Bronchial epithelial cell (primary cell): Measurements from ENCODE around the gene SPINT2. TPM values are rescaled to one million over a fixed set of nuclear protein-coding genes. Genes with fewer than 3 reads are reported as not detected.

Source experiments
- DNase-seq: peaks from one replicate; pipeline ENCODE4 v3.0.0-alpha.2; 2010; ENCODE audit warnings: low read depth
- FAIRE-seq: peaks from 2 replicates; lab custom pipeline; 2011; peaks lifted over from hg19 to GRCh38; lab: Jason Lieb, UNC
- H3K27me3 ChIP-seq: 2 replicates; pipeline ENCODE4 v1.5.1; 2011; ENCODE audit warnings: low read length; ENCODE audit not compliant: control insufficient read depth, insufficient read depth
- H3K36me3 ChIP-seq: 2 replicates; pipeline ENCODE4 v1.5.1; 2011; ENCODE audit warnings: low read length; ENCODE audit not compliant: control insufficient read depth, insufficient read depth
- H3K4me3 ChIP-seq: 2 replicates; pipeline ENCODE4 v1.5.1; 2011; ENCODE audit warnings: mild to moderate bottlenecking, low read depth, low read length, control low read depth
- total RNA-seq: library from RNA; depleted of rRNA; stranded (reverse); fragments of >200 nt; gene quantifications from 2 replicates; pipeline ENCODE4 v1.2.1, GENCODE V29; 2014
- TF ChIP-seq, protein P1 (sequence below): IDR thresholded peaks from 2 replicates; pipeline ENCODE4 v1.5.1; 2011; ENCODE audit warnings: mild to moderate bottlenecking, moderate library complexity, low read length, control low read depth, inconsistent platforms; ENCODE audit not compliant: insufficient read depth, severe bottlenecking

The SPINT2 gene
- total RNA-seq, 1 donor from 2014 or later = 1,057 TPM

DNA sequence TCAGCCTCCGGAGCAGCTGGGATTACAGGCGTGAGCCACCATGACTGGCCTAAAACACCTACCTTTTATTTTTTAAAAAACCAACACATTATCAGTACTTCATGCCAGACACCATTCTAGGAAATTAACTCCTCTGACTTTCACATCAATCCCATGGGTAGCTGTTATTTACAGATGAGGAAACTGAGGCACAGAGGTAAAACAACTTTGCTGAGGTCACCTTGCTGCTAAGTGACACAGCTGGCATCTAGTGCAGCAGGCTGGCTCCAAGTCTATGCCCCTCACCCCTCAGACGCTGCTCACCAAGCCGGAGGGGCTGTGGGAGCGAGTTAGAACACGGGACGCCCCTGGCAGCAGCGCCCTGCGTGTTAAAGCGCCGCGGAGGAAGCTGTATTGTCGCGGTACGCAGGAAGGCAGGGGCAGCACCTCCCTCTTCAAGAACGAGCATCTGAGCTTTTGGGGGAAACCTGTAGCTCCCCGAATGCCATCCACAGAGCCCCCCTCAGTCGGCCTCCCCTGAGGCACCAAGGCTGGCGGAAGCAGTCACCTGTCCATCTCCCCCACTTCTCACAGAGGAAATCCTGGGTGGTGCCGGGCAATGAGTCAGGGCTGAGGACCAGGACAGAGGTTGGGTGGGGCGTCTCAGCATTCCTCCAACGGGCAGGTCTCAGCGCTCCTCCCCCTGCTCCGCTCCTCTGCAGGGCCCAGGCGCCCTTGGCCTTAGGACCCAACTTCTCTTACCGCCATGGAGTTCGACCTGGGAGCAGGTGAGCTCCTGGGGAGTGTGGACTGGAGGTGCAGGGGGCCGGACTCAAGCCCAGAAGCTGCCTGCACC is 39.4 kb downstream of the SPINT2 start, which contains the start of gene C19orf33:
Gene C19orf33, plus strand, starts transcription at position 735 of the 835 bp plus-strand sequence. Its CDS starts 11 bp downstream, at position 746.
- TF ChIP-seq, protein P1, sequence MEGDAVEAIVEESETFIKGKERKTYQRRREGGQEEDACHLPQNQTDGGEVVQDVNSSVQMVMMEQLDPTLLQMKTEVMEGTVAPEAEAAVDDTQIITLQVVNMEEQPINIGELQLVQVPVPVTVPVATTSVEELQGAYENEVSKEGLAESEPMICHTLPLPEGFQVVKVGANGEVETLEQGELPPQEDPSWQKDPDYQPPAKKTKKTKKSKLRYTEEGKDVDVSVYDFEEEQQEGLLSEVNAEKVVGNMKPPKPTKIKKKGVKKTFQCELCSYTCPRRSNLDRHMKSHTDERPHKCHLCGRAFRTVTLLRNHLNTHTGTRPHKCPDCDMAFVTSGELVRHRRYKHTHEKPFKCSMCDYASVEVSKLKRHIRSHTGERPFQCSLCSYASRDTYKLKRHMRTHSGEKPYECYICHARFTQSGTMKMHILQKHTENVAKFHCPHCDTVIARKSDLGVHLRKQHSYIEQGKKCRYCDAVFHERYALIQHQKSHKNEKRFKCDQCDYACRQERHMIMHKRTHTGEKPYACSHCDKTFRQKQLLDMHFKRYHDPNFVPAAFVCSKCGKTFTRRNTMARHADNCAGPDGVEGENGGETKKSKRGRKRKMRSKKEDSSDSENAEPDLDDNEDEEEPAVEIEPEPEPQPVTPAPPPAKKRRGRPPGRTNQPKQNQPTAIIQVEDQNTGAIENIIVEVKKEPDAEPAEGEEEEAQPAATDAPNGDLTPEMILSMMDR = no peak
- Histone ChIP-seq H3K36me3 (peaks cover 19% of the 10 kb centered on the region), H3K27me3 (no peaks in the 10 kb centered on the region), H3K4me3 (peak within 1 kb of the TSS; percentile 85)
- DNase-seq = peak; percentile 87
- FAIRE-seq = peak; percentile 94

DNA sequence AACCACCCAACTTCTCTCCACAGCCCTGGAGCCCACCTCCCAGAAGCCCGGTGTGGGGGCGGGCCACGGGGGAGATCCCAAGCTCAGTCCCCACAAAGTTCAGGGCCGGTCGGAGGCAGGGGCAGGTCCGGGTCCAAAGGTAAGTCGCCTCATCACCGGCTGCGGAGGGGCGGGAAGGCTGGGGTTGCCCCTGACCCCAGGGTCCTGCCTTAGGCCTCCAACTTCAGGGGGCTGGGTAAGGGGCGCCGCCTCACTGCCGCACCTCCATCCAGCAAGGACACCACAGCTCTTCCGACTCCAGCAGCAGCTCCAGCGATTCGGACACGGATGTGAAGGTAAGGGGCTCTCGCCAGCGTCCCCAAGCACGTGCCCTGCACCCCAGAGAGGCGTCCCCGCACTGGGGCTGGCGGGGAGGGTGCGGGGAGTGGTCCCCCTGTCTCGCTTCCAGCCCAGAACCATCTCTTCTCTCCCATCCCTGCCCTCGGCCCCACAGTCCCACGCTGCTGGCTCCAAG is 40.0 kb downstream of the SPINT2 start:
- Histone ChIP-seq H3K4me3 (peak overlapping the region; percentile 85), H3K27me3 (no peaks in the 10 kb centered on the region), H3K36me3 (peaks cover 21% of the 10 kb centered on the region)
- TF ChIP-seq, protein P1 = no peak
- DNase-seq (no peak), FAIRE-seq (no peak)

DNA sequence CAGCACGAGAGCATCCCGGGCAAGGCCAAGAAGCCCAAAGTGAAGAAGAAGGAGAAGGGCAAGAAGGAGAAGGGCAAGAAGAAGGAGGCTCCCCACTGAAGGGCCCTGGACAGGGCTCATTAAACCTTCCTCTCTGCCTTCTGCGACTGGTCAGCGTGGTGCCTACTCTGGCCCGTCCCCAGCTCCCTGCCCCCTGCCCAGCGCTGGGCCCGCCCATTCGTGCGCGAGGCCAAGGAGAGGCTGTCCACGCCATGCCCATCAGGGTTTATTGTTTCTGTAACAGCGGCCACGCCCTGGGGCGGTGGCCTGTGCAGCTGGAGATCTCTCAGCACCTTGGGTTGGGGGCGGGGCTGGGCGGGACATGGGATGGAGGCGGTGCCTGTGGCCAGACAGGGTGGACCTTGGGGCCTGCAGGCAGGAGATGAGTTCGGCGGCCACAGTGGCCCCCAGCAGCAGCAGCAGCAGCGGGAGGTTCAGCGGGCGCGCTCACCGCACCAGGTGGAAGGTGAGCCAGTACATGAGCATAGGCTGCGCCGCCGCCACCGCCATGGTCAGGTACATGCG is 40.6 kb downstream of the SPINT2 start:
- FAIRE-seq (no peak), DNase-seq (peak; percentile 83)
- no peaks in the 10 kb centered on the region for H3K27me3 ChIP-seq
- H3K4me3 ChIP-seq = peak overlapping the region; percentile 85
- peaks cover 22% of the 10 kb centered on the region for H3K36me3 ChIP-seq
- TF ChIP-seq, protein P1 = no peak

DNA sequence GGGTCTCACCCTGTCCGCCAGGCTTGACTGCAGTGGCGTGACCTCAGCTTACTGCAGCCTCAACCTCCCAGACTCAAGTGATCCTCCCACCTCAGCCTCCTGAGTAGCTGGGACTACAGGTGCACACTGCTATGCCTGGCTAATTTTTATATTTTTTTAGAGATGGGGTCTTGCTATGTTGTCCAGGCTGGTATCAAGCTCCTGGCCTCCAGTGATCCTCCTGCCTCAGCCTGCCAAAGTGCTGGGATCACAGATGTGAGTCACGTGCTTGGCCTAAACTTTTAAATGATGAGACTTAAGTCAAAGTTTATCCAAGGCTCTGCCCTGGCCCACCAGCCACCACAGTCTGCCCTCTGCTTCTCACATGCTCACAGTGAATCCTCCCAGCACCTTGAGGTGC is 41.9 kb downstream of the SPINT2 start:
- FAIRE-seq (no peak), DNase-seq (no peak)
- TF ChIP-seq, protein P1 = no peak
- H3K4me3 ChIP-seq = no peak overlapping the region
- H3K36me3 ChIP-seq = peaks cover 24% of the 10 kb centered on the region
- no peaks in the 10 kb centered on the region for H3K27me3 ChIP-seq

DNA sequence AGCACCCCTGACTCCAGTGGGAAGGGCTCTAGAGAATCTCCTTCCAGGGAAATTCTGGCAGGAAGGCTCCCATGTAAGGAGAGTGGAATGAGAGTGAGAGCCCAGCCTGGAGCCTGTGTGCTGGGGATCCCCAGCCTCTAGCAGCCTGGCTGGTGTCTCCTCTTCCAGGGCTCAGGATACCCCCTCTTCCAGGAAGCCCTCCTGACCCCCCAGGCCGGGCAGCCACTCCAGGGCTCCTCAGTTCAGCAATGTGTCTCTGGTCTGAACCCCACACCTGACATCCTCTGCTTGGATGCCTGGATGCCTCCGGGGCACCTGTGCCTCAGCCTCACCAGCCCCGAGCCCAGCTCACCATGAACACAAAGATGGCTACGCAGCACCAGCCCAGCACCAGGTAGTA is 42.7 kb downstream of the SPINT2 start:
- DNase-seq (no peak), FAIRE-seq (no peak)
- TF ChIP-seq, protein P1 = no peak
- Histone ChIP-seq H3K27me3 (no peaks in the 10 kb centered on the region), H3K36me3 (peaks cover 24% of the 10 kb centered on the region), H3K4me3 (no peak overlapping the region)
